Activated CD4-positive, CD25-positive, alpha-beta regulatory T cell treated with anti-CD3 and anti-CD28 coated beads, Interleukin-2, amount 50 U/mL, for 72 hours (primary cell): ENCODE data around the gene CCDC182.

Source experiments
- DNase-seq: peaks from one replicate; pipeline ENCODE4 v3.0.0; 2021

CCDC182 gene

GRCh38 chr17:57726213-57726790 lies 18.8 kb downstream of the CCDC182 start:
- DNase-seq = no peak

GRCh38 chr17:57724729-57725125 lies 20.4 kb downstream of the CCDC182 start:
- DNase-seq = no peak

- no peak for DNase-seq
Observed at GRCh38 chr17:57724026-57724728, 20.9 kb downstream of the CCDC182 start.

- no peak for DNase-seq
Observed at GRCh38 chr17:57723427-57724025, 21.6 kb downstream of the CCDC182 start.

- no peak for DNase-seq
Observed at GRCh38 chr17:57722704-57723043, 22.4 kb downstream of the CCDC182 start.

GRCh38 chr17:57721967-57722703 lies 23.0 kb downstream of the CCDC182 start:
- no peak for DNase-seq

GRCh38 chr17:57720386-57721035 lies 24.6 kb downstream of the CCDC182 start:
- DNase-seq = no peak

GRCh38 chr17:57718878-57719277 lies 26.2 kb downstream of the CCDC182 start:
- no peak for DNase-seq

GRCh38 chr17:57715981-57716380 lies 29.1 kb downstream of the CCDC182 start:
- DNase-seq = no peak

GRCh38 chr17:57714665-57715180 lies 30.4 kb downstream of the CCDC182 start:
- DNase-seq = no peak

- DNase-seq = no peak
Observed at GRCh38 chr17:57713140-57713539, 32.0 kb downstream of the CCDC182 start.

GRCh38 chr17:57708410-57708809 lies 36.7 kb downstream of the CCDC182 start:
- DNase-seq = no peak

- no peak for DNase-seq
Observed at GRCh38 chr17:57707892-57708291, 37.2 kb downstream of the CCDC182 start.

- DNase-seq = no peak
Observed at GRCh38 chr17:57706761-57707160, 38.3 kb downstream of the CCDC182 start.

- no peak for DNase-seq
Observed at GRCh38 chr17:57705921-57706695, 39.0 kb downstream of the CCDC182 start.

GRCh38 chr17:57704448-57704847 lies 40.7 kb downstream of the CCDC182 start:
- DNase-seq = no peak

GRCh38 chr17:57703273-57703672 lies 41.8 kb downstream of the CCDC182 start:
- DNase-seq = no peak

- no peak for DNase-seq
Observed at GRCh38 chr17:57701124-57701523, 44.0 kb downstream of the CCDC182 start.

- DNase-seq = no peak
Observed at GRCh38 chr17:57699751-57700219, 45.3 kb downstream of the CCDC182 start.

- no peak for DNase-seq
Observed at GRCh38 chr17:57697891-57698711, 47.0 kb downstream of the CCDC182 start.

- DNase-seq = no peak
Observed at GRCh38 chr17:57697197-57697596, 47.9 kb downstream of the CCDC182 start.
